PFSK-1 (cell line): ENCODE data around the gene KIAA1958.

Experiments
- FOXP2 ChIP-seq: optimal IDR thresholded peaks from 2 replicates; pipeline ENCODE3; 2011; ENCODE audit warnings: borderline replicate concordance, control low read depth, inconsistent platforms; ENCODE audit not compliant: insufficient read depth; ENCODE audit errors: extremely low read length, extremely low read depth
- POLR2AphosphoS5 ChIP-seq: IDR thresholded peaks from 2 replicates; pipeline ENCODE4 v1.6.1; 2012; ENCODE audit warnings: low read depth, mild to moderate bottlenecking, control low read depth, low read length, moderate library complexity
- SIN3A ChIP-seq: IDR thresholded peaks from 2 replicates; pipeline ENCODE4 v1.6.1; 2012; ENCODE audit warnings: mild to moderate bottlenecking, low read length, moderate library complexity, borderline replicate concordance; ENCODE audit not compliant: insufficient read depth
- TAF1 ChIP-seq: IDR thresholded peaks from 2 replicates; pipeline ENCODE4 v1.6.1; 2012; ENCODE audit warnings: low read length, control low read depth, borderline replicate concordance; ENCODE audit not compliant: insufficient read depth
- TF ChIP-seq, protein P1 (sequence below), 2 experiments: IDR thresholded peaks; 2 replicates each; pipeline versions ENCODE4 v1.6.1 to v1.8.0; 2011 to 2012; ENCODE audit warnings: low read depth in 2 of 2, low read length in 2 of 2, control low read depth in 1 of 2, inconsistent platforms in 1 of 2, mild to moderate bottlenecking in 1 of 2, moderate library complexity in 1 of 2; ENCODE audit not compliant: insufficient read depth in 1 of 2

Gene KIAA1958

DNA sequence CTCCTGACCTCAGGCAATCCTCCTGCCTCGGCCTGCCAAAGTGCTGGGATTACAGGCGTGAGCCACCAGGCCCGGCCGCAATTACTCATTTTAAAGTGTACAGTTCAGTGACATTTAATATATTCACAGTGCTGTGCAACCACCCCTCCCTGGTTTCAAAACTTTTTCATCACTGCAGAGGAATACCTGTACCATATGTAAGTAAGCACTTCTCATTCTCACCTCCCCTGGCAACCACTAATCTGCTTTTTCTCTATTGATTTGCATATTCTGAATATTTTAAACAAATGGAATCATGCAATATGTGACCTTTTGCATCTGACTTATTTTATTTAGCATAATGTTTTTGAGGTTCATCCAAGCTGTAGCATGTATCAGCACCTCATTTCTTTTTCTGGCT, 21.3 kb upstream of the KIAA1958 start:
- TF ChIP-seq FOXP2 (no peak), POLR2AphosphoS5 (no peak), SIN3A (no peak), TAF1 (no peak)
- TF ChIP-seq, protein P1, sequence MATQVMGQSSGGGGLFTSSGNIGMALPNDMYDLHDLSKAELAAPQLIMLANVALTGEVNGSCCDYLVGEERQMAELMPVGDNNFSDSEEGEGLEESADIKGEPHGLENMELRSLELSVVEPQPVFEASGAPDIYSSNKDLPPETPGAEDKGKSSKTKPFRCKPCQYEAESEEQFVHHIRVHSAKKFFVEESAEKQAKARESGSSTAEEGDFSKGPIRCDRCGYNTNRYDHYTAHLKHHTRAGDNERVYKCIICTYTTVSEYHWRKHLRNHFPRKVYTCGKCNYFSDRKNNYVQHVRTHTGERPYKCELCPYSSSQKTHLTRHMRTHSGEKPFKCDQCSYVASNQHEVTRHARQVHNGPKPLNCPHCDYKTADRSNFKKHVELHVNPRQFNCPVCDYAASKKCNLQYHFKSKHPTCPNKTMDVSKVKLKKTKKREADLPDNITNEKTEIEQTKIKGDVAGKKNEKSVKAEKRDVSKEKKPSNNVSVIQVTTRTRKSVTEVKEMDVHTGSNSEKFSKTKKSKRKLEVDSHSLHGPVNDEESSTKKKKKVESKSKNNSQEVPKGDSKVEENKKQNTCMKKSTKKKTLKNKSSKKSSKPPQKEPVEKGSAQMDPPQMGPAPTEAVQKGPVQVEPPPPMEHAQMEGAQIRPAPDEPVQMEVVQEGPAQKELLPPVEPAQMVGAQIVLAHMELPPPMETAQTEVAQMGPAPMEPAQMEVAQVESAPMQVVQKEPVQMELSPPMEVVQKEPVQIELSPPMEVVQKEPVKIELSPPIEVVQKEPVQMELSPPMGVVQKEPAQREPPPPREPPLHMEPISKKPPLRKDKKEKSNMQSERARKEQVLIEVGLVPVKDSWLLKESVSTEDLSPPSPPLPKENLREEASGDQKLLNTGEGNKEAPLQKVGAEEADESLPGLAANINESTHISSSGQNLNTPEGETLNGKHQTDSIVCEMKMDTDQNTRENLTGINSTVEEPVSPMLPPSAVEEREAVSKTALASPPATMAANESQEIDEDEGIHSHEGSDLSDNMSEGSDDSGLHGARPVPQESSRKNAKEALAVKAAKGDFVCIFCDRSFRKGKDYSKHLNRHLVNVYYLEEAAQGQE (IDR thresholded peaks at IDR 0.05; ENCODE audit: insufficient read depth in 1 of 2, low read depth in 2 of 2, low read length in 2 of 2), result no peak

DNA sequence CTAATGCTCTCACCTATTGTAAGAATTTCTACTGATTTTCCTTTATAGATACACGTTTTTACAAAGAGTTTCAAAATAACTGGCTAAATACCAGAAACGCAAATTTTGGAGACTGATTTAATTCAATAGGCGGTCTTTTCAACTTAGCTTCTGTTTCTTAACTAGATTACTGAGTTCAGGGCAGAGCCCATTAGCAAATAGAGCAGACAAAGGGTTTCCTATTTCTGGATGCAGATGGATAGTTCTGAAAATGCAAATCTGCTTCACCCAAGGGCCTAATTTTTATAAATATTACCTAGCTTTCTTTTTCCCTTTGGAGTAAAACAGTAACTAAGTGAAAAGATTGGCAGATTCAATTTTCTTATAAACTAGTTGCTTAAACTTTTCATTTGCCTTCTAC, 13.6 kb upstream of the KIAA1958 start:
- no peak for TF ChIP-seq SIN3A
- TF ChIP-seq, protein P1 (IDR thresholded peaks at IDR 0.05; ENCODE audit: insufficient read depth in 1 of 2, low read depth in 2 of 2, low read length in 2 of 2), result no peak
- no peak for TF ChIP-seq POLR2AphosphoS5
- TF ChIP-seq FOXP2, result no peak
- no peak for TF ChIP-seq TAF1

DNA sequence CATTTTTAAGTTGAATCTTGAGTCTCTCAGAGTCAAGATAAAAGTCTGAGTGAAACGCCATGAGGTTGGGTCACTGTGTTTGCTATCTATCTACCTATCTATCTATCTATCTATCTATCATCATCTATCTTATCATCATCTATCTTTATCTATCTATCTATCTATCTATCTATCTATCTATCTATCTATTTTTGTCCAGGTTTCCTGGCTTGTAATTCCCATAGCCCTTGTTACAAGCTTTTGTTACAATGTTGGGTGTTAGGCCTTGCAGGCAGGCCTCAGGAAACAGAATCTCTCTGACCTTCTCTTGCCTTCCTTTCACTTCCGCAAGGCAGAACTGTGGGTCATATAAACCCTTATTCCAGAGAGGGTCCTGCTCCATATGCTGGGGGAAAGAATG, 12.6 kb upstream of the KIAA1958 start:
- no peak for TF ChIP-seq FOXP2
- TF ChIP-seq, protein P1 (IDR thresholded peaks at IDR 0.05; ENCODE audit: insufficient read depth in 1 of 2, low read depth in 2 of 2, low read length in 2 of 2), result no peak
- no peak for TF ChIP-seq SIN3A
- no peak for TF ChIP-seq TAF1
- no peak for TF ChIP-seq POLR2AphosphoS5

DNA sequence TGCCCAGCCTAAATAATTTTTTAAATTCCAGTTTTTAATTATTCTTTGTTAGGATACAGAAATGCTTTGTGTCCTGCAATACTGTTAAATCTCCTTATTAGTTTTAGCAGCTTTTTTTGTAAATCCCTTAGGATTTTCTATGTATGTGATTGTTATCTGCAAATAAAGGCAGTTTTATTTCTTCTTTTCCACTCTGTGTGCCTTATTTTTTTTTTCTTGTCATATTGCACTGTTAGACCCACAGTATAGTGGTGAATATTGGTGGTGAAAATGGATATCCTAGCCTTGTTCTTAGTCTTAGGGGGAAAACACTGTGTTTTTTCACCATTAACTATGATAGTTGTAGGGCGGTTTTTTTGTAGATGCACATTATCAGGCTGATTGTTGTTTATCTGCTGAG, 11.3 kb upstream of the KIAA1958 start:
- TF ChIP-seq, protein P1 (IDR thresholded peaks at IDR 0.05; ENCODE audit: insufficient read depth in 1 of 2, low read depth in 2 of 2, low read length in 2 of 2), result no peak
- no peak for TF ChIP-seq POLR2AphosphoS5

DNA sequence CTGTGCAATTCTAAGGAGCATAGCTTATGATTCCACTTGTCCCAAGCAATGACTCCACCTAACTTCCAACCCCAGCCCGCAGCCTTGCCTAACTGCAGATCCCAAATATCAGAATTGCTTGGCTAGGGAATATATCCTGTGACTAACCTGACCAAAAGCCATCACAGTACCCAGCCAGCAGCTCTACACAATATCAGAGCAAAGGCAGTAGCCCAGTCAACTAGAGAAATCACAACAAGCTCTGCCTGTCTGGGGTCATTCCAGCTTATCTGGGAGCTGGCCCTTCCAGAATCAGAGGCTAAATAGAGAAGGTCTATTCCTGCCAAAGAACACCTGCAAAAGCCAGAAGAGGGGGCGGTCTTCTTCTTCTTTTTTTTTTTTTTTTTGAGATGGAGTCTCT, 9.3 kb upstream of the KIAA1958 start:
- TF ChIP-seq POLR2AphosphoS5 (no peak), SIN3A (no peak)
